Brain pericyte (primary cell): ENCODE measurements around the gene MCCC2.
"Not testable (repeated sequence)": the region's sequence is repeated elsewhere in the genome, so short reads cannot be mapped to it uniquely, and the experiment has no call there.

ENCODE experiments used
- DNase-seq: peaks from one replicate; pipeline ENCODE4 v3.0.0-alpha.2; 2012; ENCODE audit warnings: low read depth, low spot score

MCCC2 gene

GRCh38 chr5:71662381-71662780 is 75.2 kb downstream of the MCCC2 start:
- DNase-seq = no peak

GRCh38 chr5:71663191-71663969 is 76.2 kb downstream of the MCCC2 start:
- no peak for DNase-seq

GRCh38 chr5:71664615-71665014 is 77.5 kb downstream of the MCCC2 start:
- DNase-seq = not testable (repeated sequence)

DNA sequence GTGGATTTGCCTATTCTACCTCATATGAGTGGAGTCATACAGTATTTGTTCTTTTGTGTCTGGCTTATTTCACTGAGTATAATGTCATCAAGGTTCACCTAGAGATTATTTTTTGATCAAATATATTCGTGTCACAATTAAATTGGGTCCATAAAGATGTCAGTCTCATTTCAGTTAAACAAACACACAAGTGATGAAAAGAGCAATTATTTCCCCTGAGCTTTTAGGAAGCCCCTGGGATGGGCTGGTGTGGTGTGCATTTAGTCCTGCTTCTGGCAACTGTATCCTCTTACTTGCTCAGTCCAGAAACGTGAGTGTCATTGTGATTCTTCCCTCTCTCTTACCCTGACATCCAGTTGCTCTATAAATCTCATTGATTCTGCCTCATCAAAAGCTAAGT is 79.2 kb downstream of the MCCC2 start:
- DNase-seq = no peak

GRCh38 chr5:71677977-71678376 is 90.8 kb downstream of the MCCC2 start:
- no peak for DNase-seq

- DNase-seq = no peak
Measured at GRCh38 chr5:71679714-71680113, 92.6 kb downstream of the MCCC2 start.

GRCh38 chr5:71680510-71680909 is 93.4 kb downstream of the MCCC2 start:
- DNase-seq = no peak

DNA sequence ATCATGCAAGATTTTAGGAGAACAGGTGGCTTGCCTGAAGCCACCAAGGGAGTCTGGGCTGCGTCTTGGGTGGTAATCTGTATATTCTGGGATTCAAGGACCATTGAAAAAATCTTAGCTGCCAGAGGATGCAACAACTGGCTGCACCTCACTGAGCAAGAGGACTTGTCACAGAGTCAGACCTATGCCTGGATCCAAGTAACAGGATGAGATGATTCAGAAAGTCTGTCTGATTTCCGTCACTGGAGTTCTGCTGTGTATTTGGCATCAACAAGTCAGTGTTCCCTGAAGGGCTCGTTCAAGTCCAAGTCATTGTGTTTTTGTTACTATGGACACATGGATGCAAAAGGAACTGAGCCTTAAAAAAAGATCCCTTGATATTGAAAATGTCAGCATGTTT is 94.2 kb downstream of the MCCC2 start:
- no peak for DNase-seq

GRCh38 chr5:71684309-71684708 is 97.2 kb downstream of the MCCC2 start:
- no peak for DNase-seq

DNA sequence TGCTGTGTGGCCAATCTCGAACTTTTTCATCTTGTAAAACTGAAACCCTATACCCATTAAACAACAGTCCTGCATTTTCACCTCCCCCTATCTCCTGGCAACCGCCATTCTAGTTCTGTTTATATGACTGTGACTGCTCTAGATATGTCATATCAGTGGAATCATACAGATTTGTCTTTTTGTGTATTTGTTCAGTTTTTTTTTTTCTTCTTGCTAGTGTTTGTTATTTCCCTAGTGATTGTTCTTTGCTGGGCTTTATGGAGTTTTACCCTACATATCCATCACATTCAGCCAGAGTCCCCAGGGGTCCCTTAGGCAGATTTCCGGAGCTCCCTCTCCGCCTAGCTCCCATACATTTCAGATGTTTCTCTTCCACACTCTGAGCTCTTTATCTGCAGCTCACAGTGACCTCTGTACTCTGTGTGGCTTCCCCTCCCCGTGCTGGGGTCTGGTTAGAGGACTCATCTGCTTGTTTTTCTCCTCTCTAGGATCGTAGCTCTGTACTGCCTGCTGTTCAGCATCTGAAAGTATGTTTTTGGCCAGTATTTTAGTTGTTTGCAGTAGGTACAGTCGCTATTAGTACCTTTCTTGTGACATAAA is 106.8 kb downstream of the MCCC2 start:
- no peak for DNase-seq

DNA sequence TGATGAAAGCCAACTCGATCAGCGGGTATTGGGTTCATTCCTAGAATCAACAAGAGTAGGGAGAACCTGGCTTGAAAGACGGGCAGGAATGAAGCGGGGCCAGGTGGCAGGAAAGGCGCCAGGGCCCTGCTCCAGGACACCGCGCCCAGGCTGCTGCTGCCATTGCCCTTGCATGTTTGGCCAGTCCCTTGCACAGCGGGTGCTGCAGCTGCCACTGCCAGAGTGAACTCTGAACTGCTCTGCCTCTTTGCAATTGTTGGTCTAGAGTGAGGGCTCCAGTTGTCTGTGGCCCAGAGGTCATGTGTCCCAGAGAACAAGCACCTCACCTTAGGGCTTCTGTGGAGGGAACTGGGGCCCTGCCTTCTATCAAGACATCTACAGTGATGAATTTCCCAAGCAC is 107.9 kb downstream of the MCCC2 start:
- DNase-seq = no peak

GRCh38 chr5:71695595-71695994 is 108.5 kb downstream of the MCCC2 start:
- no peak for DNase-seq

- DNase-seq = no peak
Measured at GRCh38 chr5:71697967-71698366, 110.8 kb downstream of the MCCC2 start.

GRCh38 chr5:71699233-71699632 is 112.1 kb downstream of the MCCC2 start:
- no peak for DNase-seq

GRCh38 chr5:71699751-71700150 is 112.6 kb downstream of the MCCC2 start:
- DNase-seq = no peak

DNA sequence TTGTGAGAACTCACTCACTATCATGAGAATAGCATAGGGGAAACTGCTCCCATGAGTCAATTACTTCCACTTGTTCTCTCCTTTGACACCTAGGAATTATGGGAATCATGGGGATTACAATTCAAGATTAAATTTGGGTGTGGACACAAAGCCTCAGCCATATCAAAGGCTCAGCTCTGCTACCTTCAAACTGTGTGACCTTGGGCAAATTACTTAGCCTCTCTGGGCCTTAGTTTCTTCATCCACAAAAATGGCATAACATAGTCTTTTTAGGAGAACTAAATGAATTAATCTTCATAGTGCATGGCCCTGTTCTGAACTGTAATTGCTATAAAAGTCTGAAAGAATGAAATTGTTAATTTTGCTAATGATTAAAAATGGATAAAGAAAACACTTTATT is 113.7 kb downstream of the MCCC2 start:
- DNase-seq = no peak

GRCh38 chr5:71701407-71701806 is 114.3 kb downstream of the MCCC2 start:
- DNase-seq = no peak

DNA sequence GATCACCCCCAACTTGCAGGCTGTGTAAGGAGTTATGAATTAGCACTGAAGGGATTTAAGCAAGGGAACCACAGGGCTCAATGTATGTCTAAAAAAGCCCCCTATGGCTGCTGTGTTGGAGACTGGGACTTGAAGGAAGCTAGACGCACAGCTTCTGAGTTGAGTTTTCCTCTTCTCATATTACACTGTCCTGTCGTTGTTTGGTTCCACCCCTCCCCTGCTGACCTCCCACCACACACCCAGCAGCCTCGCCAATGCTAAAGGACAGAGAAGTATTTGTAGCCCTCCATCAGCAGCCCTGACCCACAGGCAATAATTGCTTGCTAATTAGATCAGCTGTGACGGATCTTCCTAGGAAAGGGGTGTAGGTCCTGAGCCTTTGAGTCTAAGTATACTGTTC is 116.8 kb downstream of the MCCC2 start:
- no peak for DNase-seq

GRCh38 chr5:71705421-71705820 is 118.3 kb downstream of the MCCC2 start:
- DNase-seq = no peak

DNA sequence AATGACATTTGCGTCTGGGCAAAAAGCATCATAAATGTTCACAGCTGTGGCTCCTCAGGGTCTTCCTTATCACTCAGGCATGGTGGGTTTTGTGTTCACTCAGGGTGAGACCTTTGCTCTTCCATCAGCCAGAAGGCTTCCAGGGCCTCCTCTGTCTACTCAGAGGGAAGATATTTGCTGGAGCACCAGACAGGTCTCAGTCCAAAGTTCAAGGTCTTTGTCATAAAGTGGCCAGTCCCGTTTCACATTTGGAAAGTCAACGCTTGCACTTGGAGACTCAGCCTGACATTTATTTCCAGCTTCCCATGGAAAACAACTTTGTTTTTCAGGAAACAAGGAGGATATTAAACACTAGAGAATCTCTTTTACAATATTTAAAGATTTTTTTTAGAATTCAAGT is 119.8 kb downstream of the MCCC2 start:
- no peak for DNase-seq
